ENCODE results near the gene C16orf78. TPM values are rescaled to one million over a fixed set of nuclear protein-coding genes. Genes with fewer than 3 reads are reported as not detected.

C16orf78 gene
- not detected for total RNA-seq

GRCh38 chr16:49373504-49373903, at the start of gene C16orf78:
C16orf78 (plus strand) TSS chr16:49373804; CDS start chr16:49373940, 136 bp downstream.
- Mint-ChIP-seq H3K27me3 (peaks cover 4% of the 10 kb centered on the region), H3K4me3 (no peak within 1 kb of the TSS), H3K36me3 (no peaks in the 10 kb centered on the region), H3K27ac (no peak within 1 kb of the TSS), H3K9me3 (no peaks in the 10 kb centered on the region), H3K4me1 (ENCODE audit: low read depth) (no peaks in the 10 kb centered on the region)
- ChIA-PET CTCF (no interaction called here), POLR2A (no interaction called here)
- intact Hi-C loops (cut with micrococcal nuclease), result no loop called here
- no peak for DNase-seq

- POLR2A ChIA-PET, result no interaction called here
- CTCF ChIA-PET, result no interaction called here
These were observed 48.9 kb upstream of the C16orf78 start for GRCh38 chr16:49324703-49325102.

GRCh38 chr16:49327466-49327865, 46.1 kb upstream of the C16orf78 start:
- intact Hi-C loops (cut with micrococcal nuclease), result no loop called here
- POLR2A ChIA-PET, result no interaction called here
- peaks cover 1% of the 10 kb centered on the region for H3K27me3 Mint-ChIP-seq
- no peaks in the 10 kb centered on the region for H3K4me1 Mint-ChIP-seq (ENCODE audit: low read depth)
- no peaks in the 10 kb centered on the region for H3K36me3 Mint-ChIP-seq
- CTCF ChIA-PET, result no interaction called here
- H3K9me3 Mint-ChIP-seq, result no peaks in the 10 kb centered on the region
- DNase-seq, result no peak
- no peak overlapping the region for H3K4me3 Mint-ChIP-seq
- no peak overlapping the region for H3K27ac Mint-ChIP-seq

More at GRCh38 chr16:49324703-49325102, 48.9 kb upstream of the C16orf78 start:
- H3K9me3 Mint-ChIP-seq, result peaks cover 5% of the 10 kb centered on the region
- no peaks in the 10 kb centered on the region for H3K36me3 Mint-ChIP-seq
- no peak for DNase-seq
- no peak overlapping the region for H3K27ac Mint-ChIP-seq
- H3K4me1 Mint-ChIP-seq (ENCODE audit: low read depth), result no peaks in the 10 kb centered on the region
- intact Hi-C loops (cut with micrococcal nuclease), result no loop called here
- H3K27me3 Mint-ChIP-seq, result peaks cover 1% of the 10 kb centered on the region
- H3K4me3 Mint-ChIP-seq, result no peak overlapping the region

DNA sequence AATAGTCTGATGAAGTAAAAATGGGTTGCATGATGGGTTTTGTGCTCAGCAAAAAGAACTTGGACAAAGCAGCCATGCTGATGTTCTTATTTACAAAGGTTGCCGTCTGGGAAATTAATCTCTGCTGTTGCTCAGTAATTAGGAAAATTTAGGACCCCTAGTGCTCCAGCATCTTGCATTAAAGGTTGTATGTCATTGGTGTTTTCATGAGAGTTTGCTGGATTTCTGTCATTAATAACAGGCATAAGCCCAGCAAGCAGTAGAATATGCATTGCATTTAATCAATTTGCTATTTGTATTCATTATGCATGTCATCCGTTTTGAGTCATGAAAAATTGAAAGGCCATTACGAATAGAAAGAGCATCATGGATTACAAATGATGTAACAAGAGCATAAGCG, 45.3 kb upstream of the C16orf78 start:
- Mint-ChIP-seq H3K36me3 (no peaks in the 10 kb centered on the region), H3K27me3 (peaks cover 1% of the 10 kb centered on the region), H3K9me3 (no peaks in the 10 kb centered on the region), H3K27ac (no peak overlapping the region), H3K4me3 (no peak overlapping the region), H3K4me1 (ENCODE audit: low read depth) (no peaks in the 10 kb centered on the region)
- intact Hi-C loops (cut with micrococcal nuclease), result no loop called here
- DNase-seq, result no peak
- POLR2A ChIA-PET, result no interaction called here
- CTCF ChIA-PET, result no interaction called here

DNA sequence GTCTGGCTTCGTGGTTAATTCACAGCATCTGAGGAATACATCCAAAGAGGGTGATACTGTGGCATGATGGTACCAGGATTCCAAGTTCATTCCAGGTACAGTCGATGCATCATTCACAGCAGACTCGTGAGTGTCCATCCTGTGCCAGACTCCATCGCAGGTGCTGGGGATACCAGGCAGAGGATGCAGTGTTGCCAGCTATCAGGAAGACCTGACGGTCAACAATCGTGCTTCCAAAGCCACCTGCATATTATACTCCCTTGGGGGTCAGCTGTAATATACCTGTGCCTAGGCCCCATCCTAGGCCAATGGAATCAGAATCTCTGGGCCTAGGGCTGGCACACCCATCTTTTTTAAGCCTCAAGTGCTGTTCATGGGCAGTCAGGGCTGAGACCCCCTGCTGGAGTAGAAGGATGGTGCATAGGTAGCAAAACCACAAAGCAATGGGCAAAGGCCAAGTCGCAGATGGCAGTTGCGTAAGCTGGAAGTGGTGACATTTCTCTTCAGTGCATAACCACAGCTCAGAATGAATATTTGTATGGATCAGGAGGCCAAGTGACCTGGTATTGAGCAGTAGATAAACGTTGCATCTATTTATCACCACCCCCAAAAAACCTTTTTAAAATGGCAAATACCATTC, 42.9 kb upstream of the C16orf78 start:
- intact Hi-C loops (cut with micrococcal nuclease), result no loop called here
- Mint-ChIP-seq H3K9me3 (no peaks in the 10 kb centered on the region), H3K4me3 (no peak overlapping the region), H3K36me3 (no peaks in the 10 kb centered on the region), H3K4me1 (ENCODE audit: low read depth) (no peaks in the 10 kb centered on the region), H3K27me3 (peaks cover 1% of the 10 kb centered on the region), H3K27ac (no peak overlapping the region)
- DNase-seq, result no peak
- POLR2A ChIA-PET, result interaction anchor here (0.5 kb wide), 1 partner anchor 718 kb away, joined by 3 read pairs; no protein-coding TSS in a partner anchor
- CTCF ChIA-PET, result no interaction called here

GRCh38 chr16:49332589-49333258, 40.9 kb upstream of the C16orf78 start:
- Mint-ChIP-seq H3K36me3 (no peaks in the 10 kb centered on the region), H3K27ac (no peak overlapping the region), H3K27me3 (peaks cover 5% of the 10 kb centered on the region), H3K9me3 (no peaks in the 10 kb centered on the region), H3K4me1 (ENCODE audit: low read depth) (no peaks in the 10 kb centered on the region), H3K4me3 (no peak overlapping the region)
- ChIA-PET POLR2A (no interaction called here), CTCF (no interaction called here)
- intact Hi-C loops (cut with micrococcal nuclease), result no loop called here
- DNase-seq, result no peak

GRCh38 chr16:49333259-49333597, 40.4 kb upstream of the C16orf78 start:
- intact Hi-C loops (cut with micrococcal nuclease), result no loop called here
- Mint-ChIP-seq H3K27me3 (peaks cover 6% of the 10 kb centered on the region), H3K36me3 (no peaks in the 10 kb centered on the region), H3K4me1 (ENCODE audit: low read depth) (no peaks in the 10 kb centered on the region), H3K4me3 (no peak overlapping the region), H3K27ac (no peak overlapping the region), H3K9me3 (no peaks in the 10 kb centered on the region)
- no peak for DNase-seq
- CTCF ChIA-PET, result no interaction called here
- POLR2A ChIA-PET, result no interaction called here

DNA sequence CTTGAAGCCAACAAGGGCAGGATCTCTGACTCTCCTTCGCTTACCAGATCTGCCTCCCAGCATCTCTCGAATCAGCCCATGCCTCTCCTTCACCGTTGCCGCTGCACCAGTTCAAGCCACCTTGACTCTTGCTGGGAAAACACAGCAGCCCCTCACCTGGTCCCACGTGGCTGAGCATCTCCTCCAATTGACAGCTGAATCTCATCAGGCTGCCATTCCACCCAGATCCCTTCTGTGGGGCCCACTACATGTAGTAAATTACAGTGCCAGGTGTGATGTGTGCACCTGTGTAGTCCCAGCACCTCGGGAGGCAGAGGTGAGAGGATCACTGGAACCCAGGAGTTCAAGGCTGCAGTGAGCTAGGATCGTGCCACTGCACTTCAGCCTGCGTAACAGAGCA, 37.8 kb upstream of the C16orf78 start:
- intact Hi-C loops (cut with micrococcal nuclease), result no loop called here

DNA sequence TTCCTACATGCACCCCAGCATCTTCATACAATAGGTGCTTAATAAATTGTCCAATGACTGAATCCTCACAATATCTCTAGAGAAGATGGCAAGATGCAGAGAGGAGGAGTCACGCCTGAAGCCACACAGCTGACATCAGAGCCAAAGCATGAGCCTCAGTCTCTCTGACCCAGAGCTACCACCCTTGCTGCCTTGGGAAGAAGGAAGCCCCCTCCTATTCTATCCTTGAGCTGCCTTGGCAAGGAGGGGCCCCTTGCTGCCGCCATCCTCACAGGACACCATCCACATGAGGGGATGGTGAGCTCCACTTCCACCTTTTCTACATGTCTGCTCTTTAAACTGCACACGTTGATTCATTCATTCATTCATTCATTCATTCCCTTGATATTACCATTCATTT, 37.0 kb upstream of the C16orf78 start:
- Mint-ChIP-seq H3K4me1 (ENCODE audit: low read depth) (no peaks in the 10 kb centered on the region), H3K36me3 (no peaks in the 10 kb centered on the region), H3K4me3 (no peak overlapping the region), H3K9me3 (no peaks in the 10 kb centered on the region), H3K27ac (no peak overlapping the region), H3K27me3 (peaks cover 6% of the 10 kb centered on the region)
- no peak for DNase-seq
- POLR2A ChIA-PET, result no interaction called here
- CTCF ChIA-PET, result interaction anchor here (0.5 kb wide), 1 partner anchor 18 kb away, joined by 4 read pairs; no protein-coding TSS in a partner anchor
- intact Hi-C loops (cut with micrococcal nuclease), result no loop called here

More for the DNA sequence above, 37.8 kb upstream of the C16orf78 start:
- no peak overlapping the region for H3K27ac Mint-ChIP-seq
- DNase-seq, result no peak
- no peaks in the 10 kb centered on the region for H3K9me3 Mint-ChIP-seq
- no peaks in the 10 kb centered on the region for H3K36me3 Mint-ChIP-seq
- no peaks in the 10 kb centered on the region for H3K4me1 Mint-ChIP-seq (ENCODE audit: low read depth)
- H3K27me3 Mint-ChIP-seq, result peaks cover 6% of the 10 kb centered on the region
- ChIA-PET CTCF (no interaction called here), POLR2A (no interaction called here)
- H3K4me3 Mint-ChIP-seq, result no peak overlapping the region

DNA sequence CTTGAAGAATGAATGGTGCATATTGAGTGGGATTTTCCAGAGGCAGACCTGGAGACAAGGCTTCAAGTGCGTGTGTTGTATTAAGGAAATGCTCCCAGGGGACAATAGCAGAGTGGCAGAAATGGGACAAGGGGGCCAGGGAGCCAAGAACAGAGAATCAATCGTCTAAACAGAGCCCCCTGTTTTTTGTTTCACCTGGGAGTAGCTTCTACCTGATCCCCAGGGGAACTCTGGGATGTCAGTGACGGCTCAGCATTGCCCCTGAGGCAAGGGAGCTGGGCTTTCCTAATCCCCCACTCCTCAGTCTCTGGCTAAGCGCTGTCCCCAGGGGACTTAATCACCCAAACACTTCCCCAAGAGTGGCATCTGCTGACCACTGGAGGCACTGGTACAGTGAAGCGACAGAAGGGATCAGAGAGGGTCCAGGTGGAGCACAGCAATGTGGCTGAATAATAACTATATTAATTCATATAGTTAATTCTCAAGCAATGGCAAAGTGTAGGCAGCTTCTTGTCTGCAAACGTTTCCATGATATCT, 35.7 kb upstream of the C16orf78 start:
- Mint-ChIP-seq H3K27ac (no peak overlapping the region), H3K9me3 (no peaks in the 10 kb centered on the region), H3K4me1 (ENCODE audit: low read depth) (no peaks in the 10 kb centered on the region), H3K4me3 (no peak overlapping the region), H3K27me3 (peaks cover 6% of the 10 kb centered on the region), H3K36me3 (no peaks in the 10 kb centered on the region)
- POLR2A ChIA-PET, result no interaction called here
- no peak for DNase-seq
- CTCF ChIA-PET, result no interaction called here
- intact Hi-C loops (cut with micrococcal nuclease), result no loop called here

DNA sequence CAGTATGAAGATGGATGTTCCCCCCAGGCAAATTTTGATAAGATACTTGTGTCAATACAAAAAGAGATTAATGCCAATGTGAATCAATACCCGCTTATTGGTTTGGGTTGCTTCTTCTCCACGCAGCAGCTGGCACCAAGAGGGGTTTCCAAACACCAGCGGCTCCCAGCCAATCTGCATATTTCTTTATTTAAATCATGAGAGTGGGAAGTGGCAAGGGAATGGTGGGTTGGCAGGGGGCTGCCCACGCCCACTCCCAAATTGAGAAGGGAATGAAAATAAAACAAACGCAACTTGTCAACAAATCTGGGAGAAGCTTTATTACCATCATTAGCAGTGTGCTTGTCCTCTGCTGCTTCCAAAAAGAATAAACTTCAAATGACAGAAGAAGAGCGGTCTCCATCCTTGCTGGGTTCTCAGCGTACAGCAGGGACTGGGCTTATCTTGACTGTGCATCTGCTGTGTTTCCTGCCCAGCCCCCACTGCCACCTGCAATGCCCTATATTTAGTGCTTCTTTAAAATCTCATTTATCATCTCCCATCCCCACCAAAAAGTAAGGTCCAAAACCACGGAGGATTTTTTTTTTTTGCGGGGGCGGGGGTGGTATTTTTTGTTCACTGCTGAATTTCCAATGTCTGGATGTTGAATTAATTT, 34.9 kb upstream of the C16orf78 start:
- POLR2A ChIA-PET, result no interaction called here
- Mint-ChIP-seq H3K36me3 (no peaks in the 10 kb centered on the region), H3K4me3 (no peak overlapping the region), H3K4me1 (ENCODE audit: low read depth) (no peaks in the 10 kb centered on the region), H3K27me3 (peaks cover 6% of the 10 kb centered on the region), H3K9me3 (no peaks in the 10 kb centered on the region), H3K27ac (no peak overlapping the region)
- no peak for DNase-seq
- CTCF ChIA-PET, result no interaction called here
- intact Hi-C loops (cut with micrococcal nuclease), result no loop called here

- Mint-ChIP-seq H3K9me3 (no peaks in the 10 kb centered on the region), H3K36me3 (no peaks in the 10 kb centered on the region), H3K27ac (no peak overlapping the region), H3K27me3 (peaks cover 6% of the 10 kb centered on the region), H3K4me1 (ENCODE audit: low read depth) (no peaks in the 10 kb centered on the region), H3K4me3 (no peak overlapping the region)
- ChIA-PET CTCF (no interaction called here), POLR2A (no interaction called here)
- no peak for DNase-seq
- intact Hi-C loops (cut with micrococcal nuclease), result no loop called here
These were observed 33.1 kb upstream of the C16orf78 start for GRCh38 chr16:49340466-49340865.

- Mint-ChIP-seq H3K4me1 (ENCODE audit: low read depth) (no peaks in the 10 kb centered on the region), H3K36me3 (no peaks in the 10 kb centered on the region), H3K4me3 (no peak overlapping the region), H3K27me3 (peaks cover 3% of the 10 kb centered on the region), H3K9me3 (no peaks in the 10 kb centered on the region), H3K27ac (no peak overlapping the region)
- DNase-seq, result no peak
- CTCF ChIA-PET, result no interaction called here
- intact Hi-C loops (cut with micrococcal nuclease), result no loop called here
- POLR2A ChIA-PET, result no interaction called here
These were observed 31.9 kb upstream of the C16orf78 start for GRCh38 chr16:49341706-49342105.
